ENCODE data around the gene AWAT1.

- no peak for TF ChIP-seq ARNT (IDR thresholded peaks at IDR 0.05)
- no peak for TF ChIP-seq HDGF (IDR thresholded peaks at IDR 0.05; ENCODE audit: borderline replicate concordance)
- no peak for TF ChIP-seq ELF4 (IDR thresholded peaks at IDR 0.05)
- TF ChIP-seq FOXK2 (IDR thresholded peaks at IDR 0.05), result no peak
Measured at GRCh38 chrX:70252491-70252890, 18.0 kb downstream of the AWAT1 start.

Measured in HEK293T (cell line).